NCI-H2171 treated with DMSO at 0.1 percent for 48 hours (cell line): ENCODE data around the gene PTPRM.

Source experiments
- DNase-seq: peaks from one replicate; lab custom pipeline; 2025; lab: John Stamatoyannopoulos, UW

Gene PTPRM

DNA sequence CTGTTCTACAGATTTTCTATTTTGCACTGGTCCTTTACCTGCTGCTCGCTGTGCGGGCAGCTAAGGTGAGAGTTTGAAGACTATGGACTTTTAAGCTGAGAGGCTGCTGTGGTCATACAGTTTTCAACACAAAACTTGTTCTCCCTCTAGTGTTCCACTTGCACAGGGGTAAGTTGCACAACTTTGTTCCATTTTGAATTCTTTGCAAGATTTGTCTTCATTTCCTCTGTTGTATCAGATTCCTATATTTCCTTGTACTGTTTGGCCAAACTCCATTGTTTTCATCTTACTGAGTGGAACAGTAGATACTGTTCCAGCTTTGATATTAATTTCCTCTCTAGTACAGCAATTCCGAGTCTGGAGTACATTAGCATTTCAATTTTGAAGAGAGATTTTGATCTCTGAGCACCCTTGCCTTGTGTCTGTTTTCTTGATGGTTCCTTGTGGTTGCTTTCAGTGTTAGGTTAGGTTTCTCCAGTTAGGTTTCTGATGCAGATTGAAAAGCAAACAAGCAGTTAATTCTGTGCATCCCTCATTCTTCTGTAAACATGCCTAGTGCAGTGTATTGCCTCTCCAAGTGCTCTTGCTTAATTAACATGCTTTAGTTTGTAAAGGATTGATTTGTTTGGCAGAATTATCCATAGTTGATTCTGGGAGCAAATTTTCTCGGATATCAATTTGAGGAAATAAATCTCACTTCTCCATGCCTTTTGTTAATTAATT is 188.8 kb downstream of the PTPRM start:
- DNase-seq: no peak

DNA sequence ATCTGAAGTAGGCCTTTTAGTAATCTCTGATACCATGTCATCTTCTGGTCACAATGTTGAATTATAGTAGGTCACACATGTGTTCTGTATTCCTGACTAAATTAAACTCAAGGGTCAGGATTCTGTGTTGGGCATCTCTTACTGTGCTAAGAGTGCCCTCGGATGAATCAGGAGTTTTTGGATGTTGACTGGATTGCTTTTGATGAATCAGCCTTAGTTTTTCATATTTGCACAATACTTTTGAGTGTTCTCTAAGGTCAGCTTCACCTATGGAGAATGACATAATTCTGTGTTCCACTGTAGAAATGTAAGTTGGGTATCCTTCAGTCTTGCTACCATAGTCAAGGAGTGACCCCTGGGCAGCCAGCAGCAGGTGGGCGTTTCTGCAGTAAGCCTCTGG is 190.1 kb downstream of the PTPRM start:
- DNase-seq: no peak

DNA sequence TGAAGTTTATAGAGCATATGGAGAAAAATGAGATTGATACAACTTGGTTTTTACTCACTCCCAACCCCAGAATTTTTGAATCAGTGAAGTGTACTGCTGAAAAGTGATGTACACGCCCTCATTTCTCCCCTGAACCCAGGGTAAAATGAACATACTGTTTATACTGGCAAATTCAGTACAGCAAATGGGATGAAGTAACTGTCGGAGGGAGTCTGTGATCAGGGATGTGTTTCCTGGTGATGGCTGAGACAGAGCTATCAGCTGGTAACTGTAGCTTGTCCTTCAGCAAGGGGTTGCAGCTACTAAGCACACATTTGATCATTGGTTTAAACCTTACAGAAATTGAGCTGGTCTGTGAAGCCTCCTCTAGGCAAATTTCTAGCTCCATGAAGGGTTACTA is 191.6 kb downstream of the PTPRM start:
- no peak for DNase-seq

DNA sequence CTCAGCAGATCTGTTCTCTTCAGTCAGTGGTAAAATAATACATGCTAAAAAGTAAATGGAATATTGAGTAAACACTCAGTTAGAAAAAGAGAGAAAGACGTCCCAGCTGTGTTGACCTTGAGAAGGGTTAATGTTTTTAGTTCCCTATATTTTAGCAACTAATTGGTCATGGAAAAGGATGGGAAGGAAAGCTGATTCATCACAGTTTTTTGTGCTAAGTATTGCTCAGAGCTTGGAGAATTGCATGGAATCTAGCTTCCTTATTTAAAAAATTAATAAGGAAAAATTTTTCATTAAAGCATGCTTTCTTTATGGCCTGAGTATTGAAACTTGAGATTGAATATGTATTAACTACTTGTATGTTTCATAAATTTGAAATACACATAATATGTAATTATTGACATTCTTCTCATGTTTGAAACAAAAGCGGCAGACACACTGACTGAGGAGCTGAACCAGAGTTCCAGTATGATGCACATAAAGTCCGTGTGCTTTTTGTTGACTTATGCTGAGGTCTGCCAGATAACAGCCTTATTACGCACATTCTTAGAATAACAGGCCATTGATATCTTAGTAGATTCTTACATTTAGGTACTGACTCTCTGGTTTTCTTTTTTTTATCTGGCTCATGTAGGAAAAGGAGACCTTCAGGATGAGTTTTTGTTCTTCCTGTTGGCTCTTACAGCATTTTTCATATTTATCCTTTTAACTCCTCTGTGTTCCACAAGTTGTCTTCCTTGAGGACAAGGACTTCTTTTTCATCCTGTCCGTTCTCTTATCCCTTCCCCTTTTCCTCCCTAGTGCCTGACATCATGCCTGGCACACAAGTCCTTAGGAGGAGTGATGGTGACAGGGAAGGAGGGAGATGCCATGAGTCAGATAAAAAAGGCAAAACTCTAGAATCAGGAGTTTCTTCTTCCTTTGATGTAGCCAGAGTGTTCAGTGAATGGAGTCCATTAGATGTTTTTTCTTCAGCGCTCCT is 194.1 kb downstream of the PTPRM start:
- peak; percentile 13 for DNase-seq

DNA sequence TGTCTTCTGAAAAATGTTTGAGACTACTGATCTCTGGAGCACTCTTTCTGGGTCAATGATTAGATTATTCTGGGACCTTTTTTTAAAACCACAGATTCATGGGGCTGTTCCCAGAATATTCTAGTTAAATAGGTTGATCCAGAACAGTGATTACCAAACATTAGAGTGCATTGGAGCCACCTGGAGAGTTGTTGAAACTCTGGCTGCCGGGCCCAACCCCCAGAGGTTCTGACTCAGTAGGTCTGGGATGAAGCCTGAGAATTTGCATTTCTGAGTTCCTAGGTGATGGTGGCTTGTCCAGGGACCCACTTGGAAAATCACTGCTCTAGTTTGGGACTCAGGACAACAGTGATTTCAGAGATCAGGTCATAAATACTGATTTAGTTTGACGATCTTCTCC is 197.3 kb downstream of the PTPRM start:
- no peak for DNase-seq

DNA sequence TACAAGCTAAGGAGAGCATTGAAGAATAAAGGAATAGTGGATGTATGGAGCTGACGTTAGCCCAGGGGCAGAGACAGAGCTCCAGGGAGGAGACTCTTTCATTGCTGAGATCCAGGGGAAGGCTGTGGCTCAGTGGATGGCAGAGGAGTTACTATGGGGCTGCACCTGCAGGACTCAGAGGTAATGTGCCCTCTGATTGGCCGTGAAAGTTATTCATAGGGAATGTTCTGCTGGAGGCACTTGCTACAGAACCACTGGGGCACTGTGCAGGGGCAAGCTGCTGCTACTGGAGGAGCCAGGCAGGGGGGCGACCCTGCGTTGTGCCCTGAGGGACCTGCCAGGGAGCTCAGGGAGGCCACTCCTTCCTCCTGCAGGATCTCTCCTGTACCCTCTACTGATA is 199.2 kb downstream of the PTPRM start:
- DNase-seq: no peak

DNA sequence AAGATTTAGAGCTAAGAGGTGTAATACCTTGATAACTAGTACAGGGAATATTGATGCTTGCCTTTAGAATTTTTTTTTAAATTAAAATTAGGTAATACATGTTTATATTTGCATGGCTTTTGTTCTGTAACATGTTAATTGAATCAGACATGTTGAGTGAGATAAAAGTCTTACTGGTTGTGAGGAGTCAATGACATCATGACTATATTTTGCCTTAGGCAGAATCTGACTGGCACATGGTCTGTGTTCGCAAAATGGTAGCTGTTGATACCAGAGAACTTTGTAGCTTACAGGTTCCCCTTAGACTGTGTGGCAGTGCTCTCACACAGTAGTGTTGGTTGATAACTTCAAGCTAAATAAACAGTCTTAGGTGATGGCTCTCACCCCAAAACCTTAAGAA is 199.7 kb downstream of the PTPRM start:
- no peak for DNase-seq

DNA sequence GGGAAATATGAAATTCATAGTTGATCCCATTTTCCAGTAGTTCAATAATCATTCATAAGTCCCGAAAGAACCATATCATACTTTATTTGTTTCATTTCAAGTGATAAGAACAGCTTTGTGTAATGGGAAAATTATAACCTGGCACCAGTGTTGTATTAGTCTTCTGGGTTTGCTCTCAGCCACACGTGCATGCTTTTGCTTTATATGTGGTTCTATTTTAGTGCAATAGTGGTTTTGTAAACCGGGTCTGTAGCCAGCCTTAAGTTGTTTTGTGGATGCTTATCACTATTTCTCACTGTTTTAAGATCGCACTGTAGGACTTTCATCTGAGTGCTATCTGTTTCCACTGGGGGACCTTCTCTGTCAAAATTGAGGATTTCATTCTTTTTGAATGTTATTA is 203.8 kb downstream of the PTPRM start:
- no peak for DNase-seq

DNA sequence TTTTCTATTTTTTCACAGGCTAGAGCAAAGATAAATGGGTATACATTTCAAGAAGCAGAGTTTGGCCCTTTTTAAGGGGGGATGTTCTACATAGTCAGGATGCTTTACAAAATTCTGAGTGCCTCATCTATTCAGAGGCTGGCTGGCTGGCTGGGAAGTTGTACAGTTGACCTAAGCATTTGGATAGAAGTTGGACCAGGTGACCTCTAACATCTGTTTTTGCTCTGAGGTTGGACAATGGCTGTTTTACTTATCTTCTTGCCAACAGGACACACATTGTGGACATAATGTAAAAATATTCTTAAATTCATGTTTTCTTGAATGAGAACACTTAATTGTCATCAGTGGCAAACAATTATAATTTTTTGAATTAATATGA is 205.4 kb downstream of the PTPRM start:
- no peak for DNase-seq

DNA sequence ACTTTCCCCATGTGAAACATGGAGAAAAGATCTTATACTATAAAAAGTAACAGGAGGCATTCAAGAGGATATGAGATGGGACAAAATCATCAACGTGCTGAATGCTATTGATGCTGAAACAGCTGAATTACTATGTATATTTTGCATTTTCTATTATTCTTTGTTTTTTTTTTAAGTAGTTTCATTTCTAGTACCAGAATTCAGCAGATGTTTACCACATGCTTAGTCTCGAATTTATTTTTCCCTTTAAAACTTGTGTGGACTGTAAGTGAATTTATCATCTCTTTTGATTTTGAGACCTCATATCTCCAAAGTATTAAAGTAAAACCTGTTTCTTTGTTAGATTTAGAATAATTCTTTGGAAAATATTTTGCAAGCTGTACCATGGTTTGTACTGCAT is 205.8 kb downstream of the PTPRM start:
- no peak for DNase-seq

DNA sequence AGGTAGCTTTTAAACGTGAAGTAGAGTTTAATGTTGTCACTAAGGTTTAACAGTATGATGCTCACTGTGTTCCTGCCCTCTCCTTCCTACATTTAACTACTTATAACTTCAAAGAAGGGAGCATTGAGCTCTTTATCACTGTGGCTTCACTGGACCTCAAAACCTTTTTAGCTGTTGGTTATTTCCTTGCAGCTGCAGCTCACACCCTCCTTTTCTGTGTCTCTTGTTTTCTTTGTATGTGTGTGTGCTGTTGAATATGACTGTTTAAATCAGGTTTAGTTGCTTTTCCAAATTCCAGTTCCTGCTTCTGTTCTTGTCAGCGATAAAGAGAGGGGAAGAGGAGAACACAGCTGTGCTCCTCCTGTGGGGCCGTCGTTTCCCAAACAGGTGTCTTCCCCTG is 208.0 kb downstream of the PTPRM start:
- no peak for DNase-seq

DNA sequence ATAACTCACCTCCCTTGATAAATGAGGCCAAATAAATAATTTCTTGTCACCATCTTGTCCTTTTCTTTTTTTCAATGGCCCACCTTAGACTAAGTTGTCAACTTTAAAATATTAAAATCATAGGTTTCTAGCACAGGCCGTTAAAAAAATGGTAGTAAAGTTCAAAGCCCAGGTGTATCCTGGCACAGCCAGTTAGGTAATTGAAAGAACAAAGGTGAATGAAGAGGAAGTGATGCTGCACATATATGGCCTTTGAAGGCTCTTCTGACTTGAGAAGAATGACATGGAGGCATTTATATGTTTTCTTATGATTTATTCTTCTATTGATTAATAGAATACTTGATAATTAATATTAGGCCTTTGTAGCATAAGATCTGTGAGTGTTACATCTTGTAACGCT is 208.7 kb downstream of the PTPRM start:
- no peak for DNase-seq

DNA sequence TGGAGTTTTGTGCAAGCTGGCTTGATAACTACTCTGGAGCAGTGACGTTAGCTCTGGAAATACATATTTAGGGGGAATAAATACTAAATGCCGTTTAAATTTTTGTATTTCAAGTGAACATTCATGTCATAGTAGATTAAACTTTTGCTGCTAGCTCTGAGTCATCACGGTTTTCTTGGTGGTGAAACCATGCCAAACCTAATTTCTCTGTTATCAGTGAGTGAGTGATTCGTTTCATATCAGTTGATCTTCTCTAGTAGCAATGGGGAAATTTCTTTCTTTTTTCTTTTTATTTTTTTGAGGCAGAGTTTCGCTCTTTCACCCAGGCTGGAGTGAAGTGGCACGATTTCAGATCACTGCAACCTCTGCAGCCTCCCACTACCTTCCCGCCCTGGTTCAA is 211.1 kb downstream of the PTPRM start:
- no peak for DNase-seq

DNA sequence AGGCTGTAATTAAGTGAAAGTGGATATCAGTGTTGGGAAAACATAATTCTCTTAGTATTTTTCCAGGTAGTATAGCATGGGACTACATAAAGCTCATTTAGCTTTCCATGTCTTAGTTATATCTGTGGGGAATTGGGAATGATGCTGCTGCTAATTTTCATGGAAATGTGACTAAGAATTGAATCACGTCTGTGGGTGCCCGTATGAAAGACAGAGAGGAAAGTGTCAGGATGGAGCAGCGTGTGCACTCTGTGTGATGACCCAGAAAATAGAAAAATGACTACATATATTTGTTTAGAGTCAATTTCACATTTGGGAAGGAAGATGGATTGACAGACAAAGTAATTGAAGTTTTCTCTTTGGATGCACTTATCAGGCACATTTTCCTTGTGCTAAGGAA is 212.1 kb downstream of the PTPRM start:
- DNase-seq: no peak

DNA sequence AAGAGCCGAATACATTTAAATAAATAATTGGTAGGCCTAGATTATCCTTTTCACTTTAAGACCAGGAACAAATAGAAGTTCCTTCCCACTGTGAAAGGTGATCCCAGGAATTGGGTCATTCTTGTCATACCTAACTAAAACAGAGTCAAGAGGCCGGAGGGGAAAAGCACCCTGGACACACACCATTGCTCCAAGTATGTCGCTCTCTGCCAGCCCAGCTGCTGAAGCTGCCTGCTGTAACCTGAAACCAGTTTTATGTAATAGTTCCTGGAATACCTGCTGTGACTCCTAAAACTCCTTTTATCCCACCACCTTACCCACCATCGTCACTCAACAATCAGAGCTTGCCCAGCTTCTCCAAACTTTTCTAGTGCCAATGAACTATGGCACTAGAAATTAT is 217.1 kb downstream of the PTPRM start:
- peak; percentile 56 for DNase-seq

DNA sequence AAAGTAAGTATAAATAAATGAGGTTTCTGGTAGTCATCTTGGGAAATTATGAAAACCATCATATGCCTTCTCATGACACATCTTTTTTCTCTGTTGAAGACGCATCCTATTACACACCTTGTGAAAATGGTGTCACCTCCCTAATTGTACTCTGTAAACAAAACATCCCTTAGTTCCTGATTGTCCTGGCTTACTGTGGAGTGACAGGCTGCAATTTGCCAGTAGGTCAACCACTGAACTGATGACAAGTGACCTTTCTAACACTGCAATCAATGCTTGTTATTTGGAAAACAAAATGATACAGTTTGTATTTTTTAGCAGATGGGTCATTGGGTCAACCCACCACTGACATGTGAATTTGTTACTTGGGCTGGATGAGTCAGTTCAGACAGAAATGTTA is 219.5 kb downstream of the PTPRM start:
- no peak for DNase-seq

DNA sequence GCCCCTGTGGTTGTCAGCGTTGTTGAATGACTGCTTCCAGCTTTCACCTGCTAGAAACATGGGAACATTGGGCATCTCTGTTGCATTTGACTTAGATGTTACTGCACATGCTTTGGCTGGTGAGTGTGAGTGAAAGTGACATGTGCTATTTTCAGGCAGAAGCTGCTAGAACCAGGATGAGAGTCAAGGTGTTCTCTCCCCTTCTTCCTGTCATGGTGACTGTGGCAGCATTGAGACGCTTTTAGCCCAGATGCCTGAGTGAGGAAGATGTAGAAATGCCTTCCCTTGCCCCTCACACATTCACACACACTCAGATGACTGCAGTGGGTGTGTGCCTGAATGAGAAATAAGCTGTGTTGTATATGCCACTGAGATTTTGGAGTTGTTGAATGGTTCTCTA is 220.2 kb downstream of the PTPRM start:
- no peak for DNase-seq

DNA sequence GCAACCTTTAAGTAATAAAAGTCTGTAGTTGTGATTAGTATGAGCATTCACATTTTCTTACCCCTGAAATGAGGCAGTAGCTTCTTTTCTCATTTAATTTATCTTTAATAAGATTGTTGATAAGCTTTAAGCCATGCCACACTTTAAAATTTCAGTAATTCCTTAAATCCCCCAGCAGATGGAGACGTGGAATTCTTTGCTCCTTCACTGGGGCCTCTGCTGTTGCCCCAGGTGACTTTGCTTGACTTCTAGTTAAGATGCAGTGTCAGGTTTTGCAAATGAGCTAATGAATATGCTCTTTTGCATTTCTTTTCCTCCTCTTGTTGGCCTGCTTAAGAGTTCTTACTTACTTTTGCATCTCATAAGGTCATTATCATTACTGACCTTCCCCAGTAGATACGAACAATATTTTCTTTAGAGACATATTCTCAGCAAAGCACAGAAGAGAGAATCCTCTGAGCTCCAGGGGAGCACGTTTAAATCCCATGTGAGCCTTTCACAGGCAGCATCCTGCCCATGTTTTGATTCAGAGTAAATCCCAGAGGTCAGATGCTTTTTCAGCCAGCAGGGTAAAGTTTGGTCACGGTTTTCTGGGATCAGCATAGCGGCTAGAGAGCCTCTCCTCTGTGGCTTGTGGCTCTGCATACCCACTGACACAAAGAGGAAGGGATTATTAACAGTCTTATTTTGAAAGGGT is 222.9 kb downstream of the PTPRM start:
- peak; percentile 84 for DNase-seq

DNA sequence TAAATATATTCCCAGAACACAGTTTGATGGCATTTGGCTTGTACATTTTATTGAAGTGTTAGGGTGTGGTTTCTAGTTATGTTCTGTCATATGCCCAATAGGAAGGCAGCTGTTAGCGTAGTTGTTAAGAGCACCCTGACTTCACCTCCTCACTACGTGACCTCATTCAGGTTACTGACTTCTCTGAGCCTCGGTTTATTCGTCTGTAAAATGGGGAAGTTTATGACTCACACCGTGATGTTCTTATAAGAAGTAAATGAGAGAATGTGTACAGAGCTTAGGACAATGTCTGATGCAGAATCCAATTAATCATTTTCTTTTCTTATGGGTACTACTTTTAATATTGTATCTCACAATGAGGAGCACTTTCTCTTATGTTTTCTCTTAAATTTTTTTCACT is 226.0 kb downstream of the PTPRM start:
- no peak for DNase-seq

DNA sequence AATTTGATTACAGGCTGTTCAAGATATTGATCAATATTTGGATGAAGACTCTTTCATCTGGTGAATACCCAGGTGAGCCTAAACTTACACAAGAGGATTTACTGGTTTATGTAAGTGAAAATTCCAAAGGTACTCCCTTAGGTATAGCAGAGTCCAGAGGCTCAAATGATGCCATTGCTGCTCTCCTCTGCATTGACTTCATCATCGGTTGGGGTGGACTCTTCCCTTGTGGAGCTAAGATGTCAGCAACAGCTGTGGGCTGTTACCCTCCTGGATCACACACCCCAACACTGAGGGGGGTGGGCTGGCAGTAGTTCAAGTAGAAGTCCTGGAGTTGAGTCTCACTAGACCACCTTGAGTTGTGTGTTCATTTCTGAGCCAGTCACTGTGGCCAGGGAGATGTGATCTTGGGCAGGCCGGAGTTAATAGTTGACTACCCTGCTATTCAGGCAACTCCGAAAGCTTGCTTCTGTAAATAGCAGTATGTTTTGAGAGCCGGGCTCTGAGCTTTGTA is 236.9 kb downstream of the PTPRM start:
- DNase-seq: no peak

DNA sequence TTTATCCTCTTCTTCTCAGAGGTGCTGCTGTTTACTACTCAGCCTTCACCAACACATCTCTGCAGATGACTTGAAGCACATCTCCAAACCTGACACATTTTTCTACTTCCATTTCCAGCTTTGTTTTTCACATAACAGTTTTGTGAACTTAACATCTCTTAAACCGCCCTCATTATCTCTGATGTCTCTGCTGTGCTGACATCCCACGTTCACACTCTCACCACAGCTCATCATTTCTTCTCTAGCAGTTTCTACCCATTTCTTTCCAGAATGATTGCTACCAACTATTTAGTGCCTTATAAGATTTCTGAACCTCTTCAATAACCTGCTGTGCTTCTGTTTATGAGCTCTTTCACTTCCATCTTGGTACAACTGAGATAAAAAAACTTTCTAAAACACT is 238.0 kb downstream of the PTPRM start:
- DNase-seq: no peak

DNA sequence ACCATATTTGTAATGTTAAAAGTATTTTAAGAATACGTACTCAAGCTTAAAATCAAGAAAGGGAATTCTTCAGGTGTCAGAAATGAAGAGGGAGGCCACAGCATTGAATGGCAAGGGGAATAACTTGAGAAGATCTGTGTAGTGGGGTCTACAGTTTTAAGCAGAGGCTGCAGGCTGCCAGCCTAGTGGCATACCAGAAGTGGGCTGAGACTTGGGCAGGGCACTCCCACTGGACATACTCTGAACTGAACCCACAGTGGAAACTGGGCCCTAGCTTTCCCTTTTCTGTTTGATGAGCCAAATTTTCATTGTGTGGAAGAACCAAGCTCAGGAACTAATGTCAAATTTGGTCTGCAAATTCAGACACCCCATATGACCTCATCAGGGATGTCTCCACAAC is 238.8 kb downstream of the PTPRM start:
- DNase-seq: no peak
